GM11168 (cell line): Measurements from ENCODE around the gene NACC2.

Experiments
- in situ Hi-C: fragments of 300-500 bp; cut with MboI; formaldehyde crosslinking; loops from one replicate; pipeline ENCODE4 v1.12.0; 2022; ENCODE audit warnings: low sequenced_read_pairs; ENCODE audit not compliant: unreplicated experiment

The NACC2 gene, protein sequence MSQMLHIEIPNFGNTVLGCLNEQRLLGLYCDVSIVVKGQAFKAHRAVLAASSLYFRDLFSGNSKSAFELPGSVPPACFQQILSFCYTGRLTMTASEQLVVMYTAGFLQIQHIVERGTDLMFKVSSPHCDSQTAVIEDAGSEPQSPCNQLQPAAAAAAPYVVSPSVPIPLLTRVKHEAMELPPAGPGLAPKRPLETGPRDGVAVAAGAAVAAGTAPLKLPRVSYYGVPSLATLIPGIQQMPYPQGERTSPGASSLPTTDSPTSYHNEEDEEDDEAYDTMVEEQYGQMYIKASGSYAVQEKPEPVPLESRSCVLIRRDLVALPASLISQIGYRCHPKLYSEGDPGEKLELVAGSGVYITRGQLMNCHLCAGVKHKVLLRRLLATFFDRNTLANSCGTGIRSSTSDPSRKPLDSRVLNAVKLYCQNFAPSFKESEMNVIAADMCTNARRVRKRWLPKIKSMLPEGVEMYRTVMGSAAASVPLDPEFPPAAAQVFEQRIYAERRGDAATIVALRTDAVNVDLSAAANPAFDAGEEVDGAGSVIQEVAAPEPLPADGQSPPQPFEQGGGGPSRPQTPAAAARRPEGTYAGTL

DNA sequence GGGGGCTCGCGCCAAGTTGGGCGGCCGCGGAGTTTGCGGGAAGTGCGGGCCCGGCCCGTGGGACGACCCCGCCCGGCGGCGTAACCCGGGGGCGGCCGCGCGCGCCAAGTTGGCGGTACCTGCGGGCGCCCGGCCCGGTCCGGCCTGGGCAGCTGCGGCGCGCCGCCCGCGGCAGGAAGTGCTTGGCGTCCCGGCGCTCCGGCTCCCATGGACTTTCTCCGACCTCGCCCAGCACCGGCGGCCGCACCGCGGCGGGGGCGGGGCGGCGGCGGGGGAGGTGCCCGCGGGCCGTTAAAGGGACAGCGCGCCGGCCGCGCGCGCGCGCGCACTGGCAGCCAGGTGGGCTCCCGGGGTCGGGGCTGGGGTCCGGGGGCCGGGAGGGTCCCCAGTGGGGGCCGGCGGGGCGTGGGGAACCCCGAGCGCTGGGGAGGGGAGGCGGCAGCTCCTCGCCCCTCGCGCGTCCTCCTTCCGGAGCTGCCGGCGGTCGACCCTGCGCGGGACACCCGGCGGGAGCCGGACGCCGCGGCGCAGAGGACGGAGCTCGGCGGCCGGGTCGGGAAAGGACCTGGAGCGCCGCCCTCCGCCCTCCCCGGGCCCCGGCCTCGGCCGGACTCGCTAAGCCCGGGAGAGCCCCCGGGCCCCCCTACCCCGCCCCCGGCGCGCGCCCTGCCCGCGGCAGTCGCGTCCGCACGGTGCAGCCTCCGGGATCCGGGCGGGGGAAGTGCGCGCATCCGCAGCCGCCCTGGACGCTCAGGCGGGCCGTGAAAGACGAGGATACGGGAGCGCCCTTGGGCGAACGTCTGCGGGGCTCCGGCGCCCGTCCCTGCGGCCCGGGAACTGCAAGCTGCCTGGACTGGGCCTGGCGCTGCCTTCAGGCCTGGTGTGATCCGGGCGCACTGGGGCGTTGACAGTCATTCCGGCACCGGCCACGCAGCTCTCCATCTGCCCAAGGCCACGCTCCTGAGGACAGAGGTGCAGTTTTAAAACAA is at the start of gene NACC2:
Gene NACC2 (minus strand): TSS at position 220 of the 989 bp plus-strand sequence. CDS start 44,768 bp downstream, outside the sequence.
- in situ Hi-C loops: no loop called here

DNA sequence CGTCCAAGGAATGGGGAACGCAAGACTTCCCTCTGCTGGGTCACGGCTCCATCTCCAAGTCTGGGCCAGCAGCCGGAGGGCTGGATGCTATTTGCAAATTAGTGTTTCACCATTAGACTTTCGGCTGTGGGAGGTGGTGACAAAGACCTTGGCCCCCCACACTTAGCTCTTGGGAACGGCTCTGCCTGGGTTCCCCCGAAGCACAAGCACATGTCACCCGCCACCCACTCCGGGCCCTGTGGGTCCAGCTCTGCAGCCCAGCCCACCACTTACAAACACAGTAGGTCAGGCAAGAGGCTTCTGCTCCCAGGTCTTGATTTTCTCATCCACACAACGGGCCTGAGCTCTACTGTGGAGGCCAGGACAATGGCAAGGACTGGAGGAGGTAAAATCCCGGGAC is 49.4 kb upstream of the NACC2 start:
- in situ Hi-C loops: no loop called here

DNA sequence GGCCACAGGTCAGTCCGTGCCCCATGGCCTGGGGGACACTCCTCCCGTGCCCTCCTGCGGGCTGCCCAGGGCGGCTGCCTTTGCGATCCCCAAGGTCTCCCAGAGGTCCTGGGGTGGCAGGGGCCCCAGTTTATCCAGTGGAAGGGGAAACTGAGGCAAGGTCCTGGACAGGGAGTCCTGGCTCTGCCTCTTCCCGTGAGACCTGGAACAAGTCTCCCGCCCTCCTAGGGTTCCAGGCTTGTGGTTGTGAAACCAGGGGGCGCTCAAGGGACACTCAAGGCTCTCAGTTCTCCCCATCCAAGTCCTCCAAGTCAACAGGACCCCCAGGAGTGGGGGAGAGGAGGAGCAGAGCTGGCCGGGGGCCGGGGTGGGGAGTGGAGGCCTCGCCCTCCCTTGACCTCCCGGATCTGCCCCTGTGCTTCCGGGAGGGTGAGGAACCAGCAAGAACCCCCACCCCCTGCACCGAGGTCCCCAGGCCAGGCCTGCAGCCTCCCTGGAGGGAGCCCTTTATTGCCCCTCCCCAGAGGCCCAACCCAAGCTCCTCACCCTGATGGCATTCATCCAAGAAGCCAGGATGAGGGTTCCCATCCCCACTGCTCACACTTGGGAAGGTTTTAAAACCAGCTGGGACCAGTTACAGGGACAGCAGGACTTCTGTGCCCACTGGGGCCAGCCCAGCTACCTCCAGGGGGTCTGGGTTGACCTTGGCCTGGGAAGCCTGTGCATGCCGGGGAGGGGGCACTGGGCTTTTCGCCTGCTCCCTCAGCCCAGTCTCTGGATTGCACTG is 48.3 kb upstream of the NACC2 start:
- in situ Hi-C loops: no loop called here

DNA sequence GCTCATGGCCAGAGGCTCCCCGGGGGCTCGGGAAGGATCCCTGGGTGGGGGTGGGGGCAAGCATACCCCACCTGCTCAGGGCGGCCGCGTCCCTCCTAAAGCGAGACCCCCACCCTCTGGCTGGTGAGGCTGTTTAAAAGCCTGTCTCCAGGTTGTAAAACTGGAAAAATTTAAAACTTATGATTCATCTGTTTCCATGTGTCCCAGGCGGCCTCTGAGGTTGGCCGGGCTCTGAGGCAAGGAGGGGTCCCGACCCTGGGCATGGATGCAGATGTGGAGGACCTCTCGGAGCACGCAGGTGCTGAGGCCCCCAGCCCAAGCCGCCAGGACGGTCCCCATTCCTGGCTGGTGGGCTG is 47.7 kb upstream of the NACC2 start:
- in situ Hi-C loops: no loop called here

DNA sequence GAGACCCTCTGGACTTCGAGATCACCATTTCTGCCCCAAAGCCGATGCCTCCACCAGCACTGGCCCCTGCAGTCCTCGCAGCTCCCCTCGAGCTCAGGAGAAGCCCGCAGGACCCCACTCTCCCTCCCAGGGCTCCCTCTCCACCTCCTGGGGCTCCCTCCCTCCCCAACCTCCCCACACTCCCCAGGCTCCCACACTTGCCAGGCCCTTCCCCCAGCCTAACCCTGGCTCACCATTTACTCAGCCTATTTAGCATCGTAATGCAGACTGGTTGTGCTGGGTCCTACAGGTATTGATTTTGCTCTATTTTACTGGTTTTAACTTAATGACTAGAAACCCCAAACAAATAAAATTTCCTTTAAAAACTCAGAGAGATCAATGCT is 47.3 kb upstream of the NACC2 start:
- in situ Hi-C loops: no loop called here

DNA sequence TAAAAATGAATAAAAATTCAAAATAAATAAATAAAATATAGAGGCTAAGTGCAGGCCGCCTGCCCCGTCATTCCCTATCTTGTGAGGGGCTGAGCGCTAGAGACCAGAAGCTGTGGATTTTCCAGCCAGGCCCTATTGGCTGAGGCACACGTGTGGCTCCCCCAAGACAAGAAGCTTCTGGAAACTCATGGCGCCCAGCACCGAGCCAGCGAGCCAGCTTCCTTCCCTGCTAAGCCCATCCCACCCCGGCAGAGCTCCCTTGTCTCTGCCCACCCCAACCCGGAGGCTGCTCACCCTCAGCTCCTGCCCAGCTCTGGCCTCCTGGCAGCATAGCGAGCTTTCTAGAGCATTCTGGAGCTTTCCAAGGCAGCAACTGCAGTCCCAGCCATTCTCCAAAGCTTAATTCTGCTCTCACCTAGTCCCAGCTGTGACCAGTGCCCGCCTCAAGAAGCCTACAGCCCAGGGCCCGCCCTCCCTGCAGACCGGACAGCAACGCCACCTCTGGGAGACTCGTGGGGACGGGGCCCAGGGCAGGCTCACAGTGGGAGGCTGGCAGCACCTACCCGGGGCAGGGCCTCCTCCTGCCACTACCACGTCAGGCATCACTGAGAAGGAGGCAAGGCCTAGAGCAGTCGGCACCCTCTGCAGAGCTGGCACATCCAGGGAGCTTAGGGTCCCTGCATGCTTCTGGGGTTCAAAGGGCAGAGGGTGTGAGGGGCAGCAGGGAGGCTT is 46.8 kb upstream of the NACC2 start:
- in situ Hi-C loops: no loop called here

DNA sequence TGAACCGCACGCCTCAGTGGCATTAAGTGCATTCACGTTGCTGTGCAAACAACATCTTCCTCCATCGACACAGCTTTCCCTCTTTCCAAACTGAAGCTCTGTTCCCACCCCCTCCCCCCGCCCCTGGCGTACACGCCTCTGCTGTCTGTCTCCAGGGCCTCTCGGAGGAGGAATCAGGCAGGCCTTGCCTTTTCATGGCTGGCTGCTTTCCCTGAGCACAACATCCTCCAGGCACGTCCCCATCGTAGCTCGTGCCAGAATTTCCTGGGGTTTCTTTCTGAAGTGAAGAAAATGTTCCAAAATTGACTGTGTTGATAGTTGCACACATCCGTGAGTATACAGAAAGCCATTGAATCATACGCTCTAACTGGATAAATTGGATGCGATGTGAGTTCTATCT is 45.9 kb upstream of the NACC2 start:
- in situ Hi-C loops: no loop called here

DNA sequence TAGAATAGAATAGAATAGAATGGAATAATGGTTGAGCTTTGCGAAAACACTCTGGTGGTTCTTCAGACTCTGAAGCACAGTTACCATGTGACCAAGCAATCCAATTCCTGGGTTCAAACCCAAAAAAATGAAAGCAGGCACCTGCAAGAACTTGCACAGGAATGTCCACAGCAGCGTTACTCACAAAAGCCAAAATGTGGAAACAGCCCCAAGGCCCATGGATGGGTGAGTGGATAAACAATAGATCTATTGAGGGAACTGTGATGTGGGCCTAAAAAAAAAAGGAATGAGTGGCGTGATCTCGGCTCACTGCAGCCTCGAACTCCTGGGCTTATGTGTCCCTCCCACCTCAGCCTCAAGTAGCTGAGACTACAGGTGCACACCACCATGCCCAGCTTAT is 45.0 kb upstream of the NACC2 start:
- in situ Hi-C loops: no loop called here

DNA sequence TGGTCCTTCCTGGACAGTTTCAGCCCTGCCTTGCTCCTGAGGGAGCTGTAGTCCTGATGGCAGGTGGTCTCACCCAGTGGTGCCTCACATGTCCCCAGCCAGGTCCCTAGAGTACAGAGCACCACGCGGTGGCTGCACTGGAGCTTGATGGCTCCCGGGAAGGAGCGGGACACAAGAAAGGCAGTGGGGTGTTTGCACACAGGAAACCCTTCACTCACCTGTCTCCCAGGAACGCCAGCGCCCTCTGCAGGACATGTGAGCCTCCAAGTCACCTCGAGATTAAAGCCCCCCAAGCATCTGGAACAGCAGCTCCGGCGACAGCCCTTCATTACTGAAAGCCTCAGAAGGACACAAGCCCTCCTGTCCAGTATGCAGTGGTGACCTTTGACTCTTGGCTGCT is 43.5 kb upstream of the NACC2 start:
- in situ Hi-C loops: no loop called here

DNA sequence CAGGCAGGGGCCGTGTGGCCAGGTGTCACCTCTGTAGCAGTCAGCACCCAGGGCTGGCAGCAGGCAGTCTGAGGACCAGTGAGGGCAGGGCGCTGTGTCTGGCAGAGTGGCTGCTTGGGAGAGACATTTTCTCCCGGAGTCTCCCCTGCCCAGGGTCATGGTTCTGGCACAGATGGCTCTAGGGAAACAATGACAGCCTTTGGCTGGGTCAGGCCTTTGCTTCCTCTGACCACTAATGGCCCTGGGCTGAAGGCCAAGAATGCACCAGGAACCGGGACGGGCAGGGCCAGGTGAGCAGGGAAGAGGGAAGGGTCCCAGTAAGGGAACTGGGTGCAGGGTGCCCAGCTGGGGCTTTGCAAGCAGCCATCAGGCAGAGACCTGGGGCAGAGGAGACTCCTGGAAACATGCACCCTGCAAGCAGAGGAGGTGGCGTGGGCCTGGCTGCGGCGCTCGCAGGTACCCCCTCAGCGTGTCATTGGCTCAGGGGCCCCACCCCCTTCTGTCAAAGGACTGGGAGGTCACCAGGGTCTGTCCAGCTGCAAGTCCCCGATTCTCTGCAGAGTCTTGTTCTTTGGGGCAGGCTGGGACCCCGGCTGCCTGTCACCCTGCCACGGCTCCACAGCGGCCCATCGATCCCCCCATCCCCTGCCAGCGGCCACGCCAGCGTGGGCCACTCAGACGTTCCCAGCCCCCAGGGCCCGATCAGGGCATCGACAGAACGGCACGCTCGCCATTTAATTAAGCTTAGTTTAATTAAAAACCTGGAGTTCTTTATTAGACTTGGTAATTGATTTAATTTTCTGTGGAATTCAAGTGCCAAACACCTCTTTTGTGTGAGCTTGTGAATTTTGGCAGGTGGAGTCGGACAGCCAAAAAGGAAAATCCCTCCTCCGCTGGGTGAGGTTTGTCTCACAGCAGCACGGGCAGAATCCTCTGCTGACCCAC is 42.5 kb upstream of the NACC2 start:
- in situ Hi-C loops: no loop called here

DNA sequence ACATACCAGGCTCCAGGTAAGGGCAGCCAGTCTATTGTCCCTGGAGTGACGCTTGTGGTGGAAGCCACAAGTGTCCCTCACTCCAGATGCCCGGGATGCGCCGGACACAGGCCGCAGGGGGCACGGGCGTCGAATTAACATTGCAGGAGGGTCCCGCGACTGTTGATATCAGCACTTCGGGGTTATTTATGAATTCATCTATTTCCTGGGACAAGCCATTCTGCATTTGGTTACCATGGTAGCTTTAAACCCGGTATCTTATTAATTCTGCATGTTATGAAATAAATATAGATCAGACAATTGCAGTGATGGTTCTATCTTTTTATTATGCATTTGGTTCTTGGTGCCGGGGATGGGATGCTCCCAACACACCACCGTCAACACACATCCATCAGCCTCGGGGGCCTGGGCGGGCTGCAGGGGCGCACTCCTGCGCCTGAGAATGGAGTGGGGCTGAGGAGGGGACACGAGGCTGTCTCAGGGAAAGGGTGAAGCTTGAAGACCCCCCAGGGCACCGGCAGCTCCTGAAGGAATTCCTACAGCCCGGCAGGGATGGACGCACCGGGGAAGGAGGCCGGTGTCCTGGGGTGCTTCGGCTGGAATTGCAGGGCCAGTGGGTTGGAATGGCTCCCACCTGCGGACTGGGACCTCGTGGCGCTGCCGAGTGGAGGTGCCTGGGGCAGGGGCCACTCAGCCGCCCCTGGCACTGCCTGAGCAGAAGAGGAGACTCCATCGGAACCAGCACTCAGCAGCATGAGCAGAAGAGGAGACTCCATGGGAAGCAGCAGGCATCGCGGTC is 41.2 kb upstream of the NACC2 start:
- in situ Hi-C loops: no loop called here

DNA sequence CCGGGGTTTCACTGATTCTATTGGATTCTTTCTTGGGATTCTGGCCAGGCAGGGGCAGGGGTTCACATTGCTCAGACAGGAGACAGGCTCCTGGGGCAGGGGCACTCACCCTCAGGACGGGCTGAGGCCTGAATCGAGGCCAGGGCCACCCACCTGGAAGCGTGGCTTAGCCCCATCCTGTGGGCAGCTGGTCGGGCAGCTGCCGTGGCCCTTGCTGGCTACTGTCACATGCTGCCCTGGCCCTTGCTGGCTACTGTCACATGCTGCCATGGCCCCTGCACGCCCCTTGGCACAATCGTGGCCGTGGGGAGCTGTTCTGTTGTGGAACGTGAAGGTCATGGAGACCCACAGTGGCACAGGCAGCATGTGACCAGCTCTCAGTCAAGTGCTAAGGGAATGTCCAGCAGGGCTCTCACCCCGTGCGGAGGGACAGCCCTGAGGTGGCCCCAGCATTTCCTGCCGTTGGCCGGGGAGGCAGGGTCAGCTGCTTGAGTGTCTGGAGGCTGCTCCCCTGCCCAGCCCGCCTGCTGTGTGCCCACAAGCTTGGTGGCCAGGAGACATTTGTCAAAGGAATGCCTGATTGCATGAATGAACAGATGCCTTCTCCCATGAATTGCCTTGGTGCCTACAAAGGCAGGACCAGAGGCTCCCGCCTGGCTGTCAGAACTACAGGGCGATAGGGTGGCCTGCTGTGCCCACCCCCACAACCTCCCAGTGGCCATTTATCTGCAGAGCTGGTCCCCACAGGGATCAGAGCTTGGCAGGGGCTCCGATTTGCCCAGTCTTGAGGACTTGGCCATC is 40.4 kb upstream of the NACC2 start:
- in situ Hi-C loops: no loop called here

DNA sequence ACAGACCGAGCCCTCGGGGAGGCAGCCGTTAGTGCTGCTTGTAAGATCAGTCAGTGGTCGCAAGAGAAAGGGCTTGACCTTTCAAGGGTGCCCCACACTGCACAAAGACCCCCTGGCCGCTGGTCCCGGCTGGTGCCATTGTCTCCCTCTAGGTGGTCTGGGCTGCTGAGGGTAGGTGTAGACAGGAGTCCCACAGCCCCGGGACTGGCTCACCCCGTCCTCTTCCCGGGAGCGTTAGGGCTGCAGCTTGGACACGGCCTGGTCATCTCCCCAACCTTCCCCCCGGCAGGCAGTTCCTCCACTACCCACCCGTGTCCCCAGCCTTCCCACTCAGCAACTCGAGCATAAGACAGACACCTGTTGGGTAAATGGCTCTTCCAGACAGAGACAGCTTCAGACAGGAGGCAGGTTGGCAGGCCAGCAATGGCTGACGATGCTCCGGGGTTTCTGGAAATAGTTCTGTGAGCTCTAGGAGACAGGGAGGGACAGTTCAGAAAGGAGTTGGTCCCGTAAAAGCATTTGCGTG is 38.9 kb upstream of the NACC2 start:
- in situ Hi-C loops: no loop called here

DNA sequence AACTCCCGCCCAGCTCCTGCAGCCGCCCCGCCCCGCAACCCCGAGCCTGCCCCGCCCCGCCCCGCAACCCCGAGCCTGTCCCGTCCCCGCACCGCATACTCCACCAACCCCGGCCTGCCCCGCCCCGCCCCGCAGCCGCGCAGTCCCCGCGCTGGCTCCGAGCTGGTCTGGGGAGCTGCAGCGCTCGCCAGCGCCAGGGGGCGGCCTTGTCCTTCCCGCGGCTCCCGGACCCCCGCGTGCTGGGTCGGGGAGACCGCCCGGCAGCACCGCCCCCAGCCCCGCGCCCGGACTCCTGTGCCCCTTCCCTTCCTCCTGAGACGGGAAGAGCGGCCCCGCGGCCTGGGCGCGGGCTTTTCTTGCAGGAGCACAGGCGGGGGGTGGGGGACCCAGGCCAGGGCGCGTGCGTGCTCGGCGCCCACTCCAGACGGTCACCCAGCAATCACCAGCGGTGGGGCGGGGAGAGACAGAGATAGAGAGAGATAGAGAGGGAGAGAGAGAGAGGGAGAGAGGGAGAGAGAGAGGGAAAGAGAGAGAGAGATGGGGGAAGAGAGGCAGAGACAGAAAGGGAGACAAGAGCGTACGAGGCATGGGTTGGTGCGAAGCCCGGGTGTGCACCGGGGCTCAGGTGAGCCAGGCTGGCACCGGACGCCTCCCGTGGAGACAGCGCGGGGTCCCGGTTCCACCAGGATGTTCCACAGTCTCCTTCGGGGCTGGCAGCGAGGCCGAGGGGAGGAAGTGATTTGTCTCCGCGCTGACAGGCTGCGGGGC is 38.3 kb upstream of the NACC2 start:
- in situ Hi-C loops: no loop called here

DNA sequence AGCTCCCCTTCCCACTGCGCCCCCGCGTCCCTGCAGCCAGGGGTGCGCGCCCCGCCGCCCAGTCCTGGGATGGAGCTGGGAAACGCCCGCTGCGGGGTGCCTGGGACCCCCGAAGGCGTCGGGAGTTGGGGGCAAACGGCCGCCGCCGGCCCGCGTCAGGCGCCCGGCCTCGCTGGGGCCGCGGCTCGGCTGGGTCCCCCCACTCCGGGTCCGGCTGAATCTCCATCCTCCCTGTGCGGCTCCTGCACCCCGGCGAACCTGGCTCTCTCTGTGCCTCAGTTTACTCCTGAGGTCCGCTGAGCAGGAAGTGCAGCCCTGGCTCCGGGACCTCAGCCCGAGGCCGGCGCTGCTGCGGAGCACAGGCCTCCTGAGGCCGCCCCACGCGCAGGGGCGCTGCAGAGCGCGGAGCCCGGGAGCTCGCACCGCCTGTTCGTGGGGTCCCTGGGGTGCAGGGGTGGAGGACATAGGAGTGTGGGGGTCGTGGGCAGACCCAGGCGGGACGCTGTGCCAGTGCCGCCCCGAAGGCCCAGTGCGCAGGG is 37.5 kb upstream of the NACC2 start:
- in situ Hi-C loops: no loop called here
